MM.1S (cell line): Measurements from ENCODE around the gene FLRT2.

Experiments
- DNase-seq: peaks from one replicate; pipeline ENCODE4 v3.0.0-alpha.2; 2015
- H2AFZ ChIP-seq: fragments of 300-600 bp; sonication (generic); 2 replicates; pipeline ENCODE4 v1.6.0; 2016; ENCODE audit warnings: antibody characterized with exemption, low read length
- H3F3A ChIP-seq: fragments of 300-600 bp; sonication (generic); 2 replicates; pipeline ENCODE4 v1.6.1; 2016; ENCODE audit warnings: mild to moderate bottlenecking, antibody characterized with exemption, low read length, moderate library complexity, mixed read lengths; ENCODE audit not compliant: insufficient read depth
- H3K27ac ChIP-seq: fragments of 300-600 bp; sonication (generic); 2 replicates; pipeline ENCODE4 v1.5.1; 2016; ENCODE audit warnings: mild to moderate bottlenecking, low read length
- H3K27me3 ChIP-seq: fragments of 300-600 bp; sonication (generic); replicated peaks from 2 replicates; pipeline ENCODE4 v1.6.0; 2016; ENCODE audit warnings: low read length; ENCODE audit not compliant: insufficient read depth
- H3K36me3 ChIP-seq: fragments of 300-600 bp; sonication (generic); replicated peaks from 2 replicates; pipeline ENCODE4 v1.6.1; 2016; ENCODE audit warnings: mild to moderate bottlenecking, low read length, mixed read lengths; ENCODE audit not compliant: insufficient read depth
- H3K4me1 ChIP-seq: fragments of 300-600 bp; sonication (generic); 2 replicates; pipeline ENCODE4 v1.6.1; 2016; ENCODE audit warnings: low read length, mixed read lengths
- H3K4me2 ChIP-seq: fragments of 300-600 bp; sonication (generic); 2 replicates; pipeline ENCODE4 v1.6.0; 2016; ENCODE audit warnings: low read depth, low read length
- H3K4me3 ChIP-seq: fragments of 300-600 bp; sonication (generic); 2 replicates; pipeline ENCODE4 v1.5.1; 2016; ENCODE audit warnings: low read length, mixed read lengths
- H3K79me2 ChIP-seq: fragments of 300-600 bp; sonication (generic); 2 replicates; pipeline ENCODE4 v1.6.1; 2016; ENCODE audit warnings: mixed run types, low read length, mixed read lengths
- H3K9ac ChIP-seq: fragments of 300-600 bp; sonication (generic); 2 replicates; pipeline ENCODE4 v1.6.1; 2016; ENCODE audit warnings: low read length, mixed read lengths
- H3K9me2 ChIP-seq: fragments of 300-600 bp; sonication (generic); replicated peaks from 2 replicates; pipeline ENCODE4 v1.6.1; 2016; ENCODE audit warnings: mild to moderate bottlenecking, low read length, mixed read lengths; ENCODE audit not compliant: insufficient read depth
- H3K9me3 ChIP-seq: fragments of 300-600 bp; sonication (generic); replicated peaks from 2 replicates; pipeline ENCODE4 v1.6.1; 2016; ENCODE audit warnings: mild to moderate bottlenecking, low read length, mixed read lengths; ENCODE audit not compliant: insufficient read depth
- H4K20me1 ChIP-seq: fragments of 300-600 bp; sonication (generic); 2 replicates; pipeline ENCODE4 v1.6.1; 2016; ENCODE audit warnings: mild to moderate bottlenecking, low read length, moderate library complexity, mixed read lengths; ENCODE audit not compliant: insufficient read depth
- EZH2 ChIP-seq: fragments of 300-600 bp; sonication (generic); optimal IDR thresholded peaks from 2 replicates; pipeline ENCODE3; 2017; ENCODE audit warnings: low read depth, mild to moderate bottlenecking, antibody characterized with exemption, low read length, mixed read lengths
- EZH2phosphoT487 ChIP-seq: fragments of 300-600 bp; sonication (generic); IDR thresholded peaks from 2 replicates; pipeline ENCODE4 v1.6.1; 2018; ENCODE audit warnings: antibody characterized with exemption, low read length
- TF ChIP-seq, protein P1 (sequence below): fragments of 300-600 bp; sonication (generic); IDR thresholded peaks from 2 replicates; pipeline ENCODE4 v1.5.1; 2016; ENCODE audit warnings: antibody characterized with exemption, low read length, mixed read lengths

Gene FLRT2, protein sequence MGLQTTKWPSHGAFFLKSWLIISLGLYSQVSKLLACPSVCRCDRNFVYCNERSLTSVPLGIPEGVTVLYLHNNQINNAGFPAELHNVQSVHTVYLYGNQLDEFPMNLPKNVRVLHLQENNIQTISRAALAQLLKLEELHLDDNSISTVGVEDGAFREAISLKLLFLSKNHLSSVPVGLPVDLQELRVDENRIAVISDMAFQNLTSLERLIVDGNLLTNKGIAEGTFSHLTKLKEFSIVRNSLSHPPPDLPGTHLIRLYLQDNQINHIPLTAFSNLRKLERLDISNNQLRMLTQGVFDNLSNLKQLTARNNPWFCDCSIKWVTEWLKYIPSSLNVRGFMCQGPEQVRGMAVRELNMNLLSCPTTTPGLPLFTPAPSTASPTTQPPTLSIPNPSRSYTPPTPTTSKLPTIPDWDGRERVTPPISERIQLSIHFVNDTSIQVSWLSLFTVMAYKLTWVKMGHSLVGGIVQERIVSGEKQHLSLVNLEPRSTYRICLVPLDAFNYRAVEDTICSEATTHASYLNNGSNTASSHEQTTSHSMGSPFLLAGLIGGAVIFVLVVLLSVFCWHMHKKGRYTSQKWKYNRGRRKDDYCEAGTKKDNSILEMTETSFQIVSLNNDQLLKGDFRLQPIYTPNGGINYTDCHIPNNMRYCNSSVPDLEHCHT

DNA sequence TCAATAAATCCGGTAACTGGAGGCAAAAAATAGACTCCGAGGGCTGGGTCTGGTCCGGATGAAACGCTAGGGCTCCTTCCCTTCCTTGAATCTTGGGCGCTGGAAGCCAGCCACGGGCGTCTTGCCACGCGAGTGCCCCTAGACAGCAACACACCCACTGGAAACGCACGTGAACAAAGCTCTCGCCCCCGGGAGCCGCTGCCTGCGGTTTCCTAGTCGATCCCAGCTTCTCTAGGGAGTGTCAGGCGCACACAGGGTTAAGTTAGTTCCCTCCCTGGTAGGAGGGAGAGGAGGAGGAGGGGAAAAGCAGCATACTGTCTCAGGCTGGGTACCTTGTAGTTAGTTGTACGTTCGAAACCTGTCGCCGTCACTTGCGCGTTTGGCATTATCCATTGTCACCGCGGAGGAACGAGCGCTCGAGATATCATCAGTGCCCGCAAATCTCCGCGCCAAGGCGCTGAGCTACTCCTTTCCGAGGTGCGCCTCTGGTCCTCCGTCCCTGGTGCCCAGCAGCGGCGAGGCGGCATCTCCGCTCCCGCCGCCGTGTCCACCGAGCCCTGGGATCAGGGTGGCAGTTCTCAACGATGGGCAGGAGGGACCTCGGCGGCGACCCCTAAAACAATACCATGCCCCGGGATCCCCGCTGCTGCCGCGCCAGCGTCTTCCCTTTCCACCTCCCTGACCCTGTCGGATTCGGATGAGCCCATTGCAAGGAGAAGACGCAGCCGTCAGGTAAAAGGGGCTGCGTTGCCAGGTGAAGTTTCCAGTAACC is at the start of gene FLRT2:
Gene FLRT2, plus strand, starts transcription at position 342 of the 772 bp plus-strand sequence. CDS start 91,371 bp downstream, outside the sequence.
- TF ChIP-seq EZH2phosphoT487 (no peak), EZH2 (no peak)
- TF ChIP-seq, protein P1, sequence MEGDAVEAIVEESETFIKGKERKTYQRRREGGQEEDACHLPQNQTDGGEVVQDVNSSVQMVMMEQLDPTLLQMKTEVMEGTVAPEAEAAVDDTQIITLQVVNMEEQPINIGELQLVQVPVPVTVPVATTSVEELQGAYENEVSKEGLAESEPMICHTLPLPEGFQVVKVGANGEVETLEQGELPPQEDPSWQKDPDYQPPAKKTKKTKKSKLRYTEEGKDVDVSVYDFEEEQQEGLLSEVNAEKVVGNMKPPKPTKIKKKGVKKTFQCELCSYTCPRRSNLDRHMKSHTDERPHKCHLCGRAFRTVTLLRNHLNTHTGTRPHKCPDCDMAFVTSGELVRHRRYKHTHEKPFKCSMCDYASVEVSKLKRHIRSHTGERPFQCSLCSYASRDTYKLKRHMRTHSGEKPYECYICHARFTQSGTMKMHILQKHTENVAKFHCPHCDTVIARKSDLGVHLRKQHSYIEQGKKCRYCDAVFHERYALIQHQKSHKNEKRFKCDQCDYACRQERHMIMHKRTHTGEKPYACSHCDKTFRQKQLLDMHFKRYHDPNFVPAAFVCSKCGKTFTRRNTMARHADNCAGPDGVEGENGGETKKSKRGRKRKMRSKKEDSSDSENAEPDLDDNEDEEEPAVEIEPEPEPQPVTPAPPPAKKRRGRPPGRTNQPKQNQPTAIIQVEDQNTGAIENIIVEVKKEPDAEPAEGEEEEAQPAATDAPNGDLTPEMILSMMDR = no peak
- Histone ChIP-seq H3K27me3 (no peaks in the 10 kb centered on the region), H3K4me2 (no peak within 1 kb of the TSS), H3F3A (no peaks in the 10 kb centered on the region), H3K9me3 (no peaks in the 10 kb centered on the region), H3K9me2 (no peaks in the 10 kb centered on the region), H3K27ac (no peak within 1 kb of the TSS), H3K4me1 (no peaks in the 10 kb centered on the region), H3K79me2 (no peaks in the 10 kb centered on the region), H3K36me3 (no peaks in the 10 kb centered on the region), H4K20me1 (no peaks in the 10 kb centered on the region), H3K4me3 (no peak within 1 kb of the TSS), H2AFZ (no peak within 1 kb of the TSS), H3K9ac (no peak within 1 kb of the TSS)
- DNase-seq = no peak

DNA sequence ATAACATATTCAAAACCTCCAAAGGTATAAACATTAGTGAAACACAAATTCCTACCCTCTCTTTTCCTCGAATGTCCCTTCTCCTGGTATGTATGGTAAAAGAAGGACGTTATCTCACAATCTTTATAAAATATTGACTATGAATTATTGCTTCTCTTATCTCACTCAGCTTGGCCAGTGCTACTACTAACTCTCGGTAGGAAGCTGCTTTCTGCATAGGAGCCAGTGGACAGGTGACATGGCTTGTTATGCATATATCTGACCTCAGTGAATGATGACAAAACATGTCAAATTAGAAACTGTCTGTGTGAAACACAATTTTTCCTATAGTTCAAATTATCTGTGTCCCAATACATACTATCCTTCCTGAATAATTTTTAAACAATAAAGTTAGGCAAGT is 48.5 kb upstream of the FLRT2 start:
- TF ChIP-seq, protein P1 = no peak
- TF ChIP-seq EZH2phosphoT487 (no peak), EZH2 (no peak)
- no peak for DNase-seq
- Histone ChIP-seq H4K20me1 (no peaks in the 10 kb centered on the region), H3K4me2 (no peak overlapping the region), H3K4me3 (no peak overlapping the region), H3K27me3 (no peaks in the 10 kb centered on the region), H3F3A (no peaks in the 10 kb centered on the region), H3K9me2 (no peaks in the 10 kb centered on the region), H3K9ac (no peak overlapping the region), H3K27ac (no peak overlapping the region), H3K4me1 (no peaks in the 10 kb centered on the region), H2AFZ (no peak overlapping the region), H3K79me2 (no peaks in the 10 kb centered on the region), H3K36me3 (no peaks in the 10 kb centered on the region), H3K9me3 (no peaks in the 10 kb centered on the region)

DNA sequence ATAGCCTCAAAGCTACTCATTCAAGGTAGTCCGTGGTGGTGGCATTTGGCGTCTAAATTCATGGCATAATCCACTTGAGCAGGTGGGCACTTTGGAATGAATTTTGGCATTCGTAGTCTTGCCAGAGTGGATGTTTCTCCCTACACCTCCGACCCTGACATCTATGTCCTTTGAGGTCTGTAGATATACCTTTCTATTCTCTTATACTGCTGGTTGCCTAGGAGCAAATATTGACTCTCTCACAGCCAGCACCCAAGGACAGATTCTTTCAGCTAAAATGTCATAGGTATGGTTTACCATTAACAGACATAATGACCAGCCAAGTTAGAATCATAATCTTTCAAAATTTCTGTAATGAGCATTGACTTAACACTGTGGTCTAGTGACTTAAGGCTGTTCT is 47.4 kb upstream of the FLRT2 start:
- no peak overlapping the region for H3K4me2 ChIP-seq
- no peak overlapping the region for H2AFZ ChIP-seq
- TF ChIP-seq, protein P1 = no peak
- TF ChIP-seq EZH2phosphoT487 (no peak), EZH2 (no peak)
- no peak for DNase-seq
- H4K20me1 ChIP-seq = no peaks in the 10 kb centered on the region
- H3K4me1 ChIP-seq = no peaks in the 10 kb centered on the region
- H3K4me3 ChIP-seq = no peak overlapping the region
- H3F3A ChIP-seq = no peaks in the 10 kb centered on the region
- H3K9me2 ChIP-seq = no peaks in the 10 kb centered on the region
- no peak overlapping the region for H3K27ac ChIP-seq
- H3K9me3 ChIP-seq = no peaks in the 10 kb centered on the region
- H3K27me3 ChIP-seq = no peaks in the 10 kb centered on the region
- no peak overlapping the region for H3K9ac ChIP-seq
- H3K36me3 ChIP-seq = no peaks in the 10 kb centered on the region
- H3K79me2 ChIP-seq = no peaks in the 10 kb centered on the region
